GM12872 (cell line): ENCODE measurements around the gene POU4F2.

Experiments
- CTCF ChIP-seq: IDR thresholded peaks from 3 replicates; pipeline ENCODE4 v1.5.1; 2011; ENCODE audit warnings: low read depth, mild to moderate bottlenecking, low read length, moderate library complexity; ENCODE audit not compliant: insufficient read depth

Gene POU4F2

GRCh38 chr4:146645921-146646320, 7.2 kb downstream of the POU4F2 start:
- no peak for TF ChIP-seq CTCF

GRCh38 chr4:146646593-146647325, 8.1 kb downstream of the POU4F2 start:
- TF ChIP-seq CTCF = no peak

DNA sequence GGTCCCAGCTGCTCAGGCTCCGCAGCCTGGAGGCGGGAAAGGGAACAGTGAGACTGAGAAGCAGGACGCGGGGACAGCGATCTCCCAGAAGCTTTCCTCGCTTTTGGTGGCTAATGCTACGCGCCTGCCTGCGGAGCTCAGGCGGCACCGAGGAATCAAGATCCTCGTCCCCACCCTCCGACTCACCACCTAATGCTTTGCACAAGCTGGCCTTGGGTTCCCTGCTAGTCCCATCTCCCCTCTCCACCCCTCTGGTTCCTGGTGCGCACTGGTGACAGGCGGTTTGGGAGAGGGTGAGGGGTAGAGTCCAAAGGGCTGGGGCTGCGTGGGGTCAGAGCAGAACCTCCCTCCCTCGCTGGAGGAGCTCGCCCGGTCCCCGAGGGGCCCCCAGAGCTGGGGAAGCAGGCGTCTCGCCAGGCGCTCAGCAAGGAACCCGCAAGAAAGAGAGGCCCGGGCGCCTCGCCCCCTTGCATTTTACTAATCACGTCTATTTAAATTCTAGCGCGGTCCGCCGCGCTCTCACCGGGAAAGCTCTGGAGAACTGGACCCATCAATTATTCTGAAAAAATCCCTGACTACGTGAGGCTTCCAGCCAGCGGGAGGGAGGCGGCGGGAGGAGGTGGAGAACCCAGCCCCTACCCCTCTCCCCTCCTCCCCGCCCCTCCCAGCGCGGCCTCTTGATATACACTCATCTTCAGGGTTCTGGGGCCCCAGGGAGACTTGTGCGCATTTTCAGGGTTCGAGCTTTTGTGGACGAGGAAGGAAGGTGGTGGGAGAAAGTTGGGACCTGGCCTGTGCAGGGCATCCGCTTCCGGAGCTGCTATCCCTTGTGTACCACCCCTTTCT, 9.1 kb downstream of the POU4F2 start:
- no peak for TF ChIP-seq CTCF

DNA sequence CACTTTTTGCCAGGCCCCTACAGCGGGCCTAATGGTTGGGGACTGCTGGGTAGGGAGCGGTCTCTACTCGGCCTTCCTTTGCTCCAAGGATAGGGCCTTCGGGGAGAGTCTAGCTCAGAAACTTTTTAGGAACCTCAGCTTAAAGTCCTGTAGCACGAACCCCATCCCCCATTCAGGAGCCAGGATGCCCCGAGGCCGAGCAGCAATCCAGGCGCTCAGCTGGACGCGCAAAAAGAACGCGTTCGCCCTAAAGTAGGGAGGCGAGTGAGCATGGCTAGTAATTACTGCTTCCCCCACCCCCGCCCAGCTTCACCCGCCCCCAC, 9.7 kb downstream of the POU4F2 start:
- TF ChIP-seq CTCF = no peak

DNA sequence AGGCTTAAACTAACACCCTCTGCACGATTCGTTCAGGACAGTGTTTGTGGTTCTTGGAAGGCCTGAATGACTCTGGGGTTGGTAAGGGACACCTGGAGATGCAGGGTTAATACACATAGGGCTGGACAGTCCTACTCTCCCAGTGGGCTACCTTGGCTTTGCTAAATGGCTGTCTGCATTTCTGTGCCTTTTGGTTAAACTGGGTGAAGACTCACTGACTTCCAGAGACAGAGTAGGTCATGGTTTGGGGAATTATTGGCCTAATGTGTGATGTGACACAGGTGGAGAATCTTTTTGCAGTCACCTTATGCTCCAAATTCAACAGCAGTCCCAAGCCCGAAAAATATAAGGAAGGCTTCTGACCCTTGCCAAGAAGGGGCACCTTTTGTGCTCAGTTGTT, 10.5 kb downstream of the POU4F2 start:
- TF ChIP-seq CTCF = no peak

DNA sequence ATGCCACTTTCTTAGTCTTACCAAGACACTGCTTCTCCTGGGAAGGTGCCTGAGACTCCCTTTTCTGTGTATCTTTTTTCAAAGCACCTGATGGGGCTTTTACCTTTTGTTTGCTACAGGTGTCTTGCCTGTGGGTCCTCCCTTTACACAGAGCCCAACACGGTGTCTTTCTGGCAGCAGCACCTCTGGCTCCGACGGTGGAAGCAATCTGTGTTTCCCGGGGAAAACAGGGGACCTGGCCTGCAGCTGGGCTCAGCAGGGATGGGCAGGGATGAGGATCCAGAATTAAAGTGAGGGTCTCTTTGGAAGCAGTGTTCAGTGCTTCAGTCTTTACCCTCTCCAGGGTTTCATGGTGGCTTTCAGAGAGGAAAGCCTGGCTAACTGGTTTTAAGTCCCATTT, 11.3 kb downstream of the POU4F2 start:
- no peak for TF ChIP-seq CTCF

DNA sequence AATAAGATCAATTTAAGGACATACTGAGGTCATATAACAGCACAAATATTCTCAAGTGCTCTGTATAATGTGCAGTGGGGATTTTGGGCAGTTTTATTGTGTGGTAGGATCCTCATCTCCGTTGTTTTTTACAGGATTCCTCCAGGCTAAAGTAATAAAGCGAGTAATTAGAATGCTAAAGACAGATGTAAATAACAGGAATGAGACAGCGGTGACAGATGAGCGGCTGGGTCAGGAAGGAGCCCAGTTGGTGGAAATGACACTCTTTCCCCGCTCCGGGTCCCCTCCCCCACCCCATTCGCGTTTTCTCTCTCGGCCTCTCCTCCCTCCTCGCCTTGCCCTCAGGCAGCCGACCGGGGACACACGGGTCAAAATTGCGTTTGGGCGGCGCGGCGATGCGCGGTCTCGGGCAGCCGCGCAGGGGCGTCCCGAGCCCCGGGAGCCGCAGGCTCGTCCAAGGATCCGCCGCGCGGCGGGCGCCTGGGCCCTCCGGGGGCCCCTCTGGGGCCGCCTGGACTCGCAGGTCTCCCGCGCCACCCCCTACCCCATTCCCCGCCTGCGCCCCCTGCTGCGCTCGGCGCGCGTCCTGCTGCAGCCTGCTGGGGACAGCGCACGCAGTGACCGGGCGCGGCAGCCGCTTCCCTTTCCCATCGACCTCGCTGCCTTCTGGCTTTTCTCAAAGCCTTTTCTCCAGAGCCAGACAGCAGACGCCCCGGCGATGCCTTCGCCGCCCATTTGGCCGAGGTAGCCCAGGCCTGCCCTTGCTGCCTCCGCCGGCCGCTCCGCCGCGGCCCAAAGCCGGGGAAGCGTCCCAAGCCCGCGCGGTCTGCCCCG, 16.2 kb downstream of the POU4F2 start:
- TF ChIP-seq CTCF = no peak
